Stimulated activated CD4-positive, alpha-beta T cell treated with anti-CD3 and anti-CD28 coated beads, Interleukin-4, amount 100 ng/mL, for 4 hours (primary cell): ENCODE data around the gene ZC3H7A.

Experiments
- DNase-seq, 2 experiments: peaks; one replicate each; pipeline ENCODE4 v3.0.0-alpha.2; 2020

The ZC3H7A gene

GRCh38 chr16:11734653-11735043, 62.4 kb downstream of the ZC3H7A start:
- DNase-seq = no peak

GRCh38 chr16:11734025-11734652, 62.9 kb downstream of the ZC3H7A start:
- DNase-seq = no peak

- DNase-seq = no peak
Observed at GRCh38 chr16:11731222-11731621, 65.8 kb downstream of the ZC3H7A start.

GRCh38 chr16:11729787-11730186, 67.3 kb downstream of the ZC3H7A start:
- no peak for DNase-seq

GRCh38 chr16:11727796-11728543, 69.1 kb downstream of the ZC3H7A start:
- DNase-seq = no peak

GRCh38 chr16:11726008-11726407, 71.0 kb downstream of the ZC3H7A start:
- no peak for DNase-seq

GRCh38 chr16:11725457-11725856, 71.6 kb downstream of the ZC3H7A start:
- no peak for DNase-seq

GRCh38 chr16:11722468-11722808, 74.6 kb downstream of the ZC3H7A start:
- no peak for DNase-seq

- no peak for DNase-seq
Observed at GRCh38 chr16:11721781-11722467, 75.1 kb downstream of the ZC3H7A start.

- no peak for DNase-seq
Observed at GRCh38 chr16:11719762-11720161, 77.3 kb downstream of the ZC3H7A start.

- no peak for DNase-seq
Observed at GRCh38 chr16:11719171-11719570, 77.9 kb downstream of the ZC3H7A start.

GRCh38 chr16:11717811-11718210, 79.2 kb downstream of the ZC3H7A start:
- DNase-seq = no peak

- no peak for DNase-seq
Observed at GRCh38 chr16:11716336-11716735, 80.7 kb downstream of the ZC3H7A start.

GRCh38 chr16:11715246-11715947, 81.7 kb downstream of the ZC3H7A start:
- no peak for DNase-seq

- no peak for DNase-seq
Observed at GRCh38 chr16:11712122-11712521, 84.9 kb downstream of the ZC3H7A start.

- no peak for DNase-seq
Observed at GRCh38 chr16:11711662-11712061, 85.4 kb downstream of the ZC3H7A start.

GRCh38 chr16:11708421-11708820, 88.6 kb downstream of the ZC3H7A start:
- DNase-seq = no peak

- DNase-seq = no peak
Observed at GRCh38 chr16:11707679-11708197, 89.3 kb downstream of the ZC3H7A start.

- no peak for DNase-seq
Observed at GRCh38 chr16:11706180-11706742, 90.8 kb downstream of the ZC3H7A start.

- no peak for DNase-seq
Observed at GRCh38 chr16:11705311-11706025, 91.6 kb downstream of the ZC3H7A start.
